Liver (tissue), 9 donors: Measurements from ENCODE around the gene ATG14. TPM values are rescaled to one million over a fixed set of nuclear protein-coding genes. Genes with fewer than 3 reads are reported as not detected.

Source experiments
- DNase-seq: peaks from one replicate; pipeline ENCODE4 v3.0.0-alpha.2; 2017; ENCODE audit warnings: low spot score
- H3K27ac ChIP-seq, 2 donors: one replicate each; pipeline ENCODE4 v1.7.0; 2013; ENCODE audit warnings: inconsistent platforms in 2 of 2, low read length in 2 of 2, control low read depth in 1 of 2, low read depth in 1 of 2, mild to moderate bottlenecking in 1 of 2
- H3K27me3 ChIP-seq, 4 donors: one replicate each; pipeline versions ENCODE4 v1.6.1 to v1.7.0; 2013; ENCODE audit warnings: low read length in 3 of 4, inconsistent platforms in 1 of 4, mild to moderate bottlenecking in 1 of 4, moderate library complexity in 1 of 4; ENCODE audit not compliant: control insufficient read depth in 4 of 4, insufficient read depth in 4 of 4
- H3K36me3 ChIP-seq, 4 donors: one replicate each; pipeline versions ENCODE4 v1.6.1 to v1.7.0; 2013; ENCODE audit warnings: low read length in 3 of 4, mild to moderate bottlenecking in 3 of 4, low read depth in 1 of 4, moderate library complexity in 1 of 4; ENCODE audit not compliant: control insufficient read depth in 4 of 4, insufficient read depth in 3 of 4
- H3K4me1 ChIP-seq, 4 donors: one replicate each; pipeline versions ENCODE4 v1.6.1 to v1.7.0; 2013; ENCODE audit warnings: low read length in 3 of 4, mild to moderate bottlenecking in 3 of 4, moderate library complexity in 1 of 4; ENCODE audit not compliant: control insufficient read depth in 4 of 4, insufficient read depth in 4 of 4
- H3K4me3 ChIP-seq, 3 donors: one replicate each; pipeline versions ENCODE4 v1.6.1 to v1.7.0; 2013; ENCODE audit warnings: low read length in 3 of 3, control low read depth in 1 of 3, low read depth in 1 of 3, mild to moderate bottlenecking in 1 of 3
- H3K9ac ChIP-seq, 2 donors: one replicate each; pipeline ENCODE4 v1.7.0; 2013; ENCODE audit warnings: low read length in 2 of 2, mild to moderate bottlenecking in 2 of 2, moderate library complexity in 2 of 2, control low read depth in 1 of 2, low read depth in 1 of 2
- H3K9me3 ChIP-seq, 4 donors: one replicate each; pipeline versions ENCODE4 v1.6.1 to v1.7.0; 2013; ENCODE audit warnings: low read length in 3 of 4; ENCODE audit not compliant: control insufficient read depth in 4 of 4
- EGR1 ChIP-seq, 2 donors: IDR thresholded peaks; 2 replicates each; pipeline ENCODE4 v1.6.1; 2016 to 2018; ENCODE audit warnings: antibody characterized with exemption in 2 of 2, low read depth in 2 of 2
- FOXA2 ChIP-seq: IDR thresholded peaks from 2 replicates; pipeline ENCODE4 v1.6.1; 2016; ENCODE audit warnings: antibody characterized with exemption
- GABPA ChIP-seq, 2 donors: IDR thresholded peaks in 1 of 2; conservative IDR thresholded peaks in 1 of 2; 2 replicates each; pipeline ENCODE4 v1.6.1; 2016; ENCODE audit warnings: antibody characterized with exemption in 2 of 2, mild to moderate bottlenecking in 1 of 2, moderate library complexity in 1 of 2
- HNF4A ChIP-seq, 2 donors: conservative IDR thresholded peaks; 2 replicates each; pipeline ENCODE4 v1.6.1; 2016; ENCODE audit warnings: antibody characterized with exemption in 2 of 2, mild to moderate bottlenecking in 2 of 2
- HNF4G ChIP-seq: IDR thresholded peaks from 2 replicates; pipeline ENCODE4 v1.6.1; 2016; ENCODE audit warnings: antibody characterized with exemption
- JUND ChIP-seq, 2 donors: IDR thresholded peaks; 2 replicates each; pipeline ENCODE4 v1.6.1; 2016; ENCODE audit warnings: antibody characterized with exemption in 2 of 2
- NR2F2 ChIP-seq: IDR thresholded peaks from 2 replicates; pipeline ENCODE4 v1.6.1; 2016; ENCODE audit warnings: antibody characterized with exemption
- RAD21 ChIP-seq, 2 donors: IDR thresholded peaks; 2 replicates each; pipeline ENCODE4 v1.6.1; 2016; ENCODE audit warnings: antibody characterized with exemption in 2 of 2, mild to moderate bottlenecking in 2 of 2
- RXRA ChIP-seq, 2 donors: IDR thresholded peaks; 2 replicates each; pipeline ENCODE4 v1.6.1; 2017 to 2018; ENCODE audit warnings: antibody characterized with exemption in 2 of 2, mild to moderate bottlenecking in 1 of 2
- SP1 ChIP-seq: IDR thresholded peaks from 2 replicates; pipeline ENCODE4 v1.6.1; 2018; ENCODE audit warnings: antibody characterized with exemption, mild to moderate bottlenecking
- TAF1 ChIP-seq: conservative IDR thresholded peaks from 2 replicates; pipeline ENCODE4 v1.6.1; 2016; ENCODE audit warnings: antibody characterized with exemption, mild to moderate bottlenecking
- YY1 ChIP-seq: IDR thresholded peaks from 2 replicates; pipeline ENCODE4 v1.6.1; 2016; ENCODE audit warnings: antibody characterized with exemption, mild to moderate bottlenecking
- WGBS: extraction: QIAGEN DNeasy Blood & Tissue Kit; methylation state at CpG from one replicate; pipeline ENCODE4 v1.1.7; 2013; 5-methylcytosine and 5-hydroxymethylcytosine counted together
- polyA plus RNA-seq, 2 donors: library from polyadenylated mRNA; stranded (reverse) in 1 of 2; unstranded in 1 of 2; fragments of 200-250 nt in 1 of 2; fragments of >200 nt in 1 of 2; fragmentation: Nextera tagmentation in 1 of 2; extraction: Ambion mirVana in 1 of 2; gene quantifications; one replicate each; pipeline versions ENCODE4 v1.2.1 to v1.2.3, GENCODE V29; 2013 to 2015
- total RNA-seq, 2 donors: library from RNA; depleted of rRNA; stranded (reverse); fragments of >200 nt; gene quantifications; one replicate each; pipeline ENCODE4 v1.2.3, GENCODE V29; 2014
- TF ChIP-seq, protein P1 (sequence below): IDR thresholded peaks from 2 replicates; pipeline ENCODE4 v1.6.1; 2016; ENCODE audit warnings: antibody characterized with exemption, mild to moderate bottlenecking
- TF ChIP-seq, protein P2 (sequence below): IDR thresholded peaks from 2 replicates; pipeline ENCODE4 v1.6.1; 2016; ENCODE audit warnings: antibody characterized with exemption
- TF ChIP-seq, protein P3 (sequence below): fragments of 150-350 bp; IDR thresholded peaks from 2 replicates; pipeline ENCODE4 v1.5.1; 2017; ENCODE audit warnings: improper control_type of control experiment, low read depth, low read length; ENCODE audit not compliant: missing input control
- TF ChIP-seq, protein P4 (sequence below): IDR thresholded peaks from 2 replicates; pipeline ENCODE4 v1.6.1; 2016; ENCODE audit warnings: antibody characterized with exemption
- TF ChIP-seq, protein P5 (sequence below): IDR thresholded peaks from 2 replicates; pipeline ENCODE4 v1.6.1; 2016; ENCODE audit warnings: antibody characterized with exemption
- donor health status: healthy.
- donor health status: healthy.
- donor health status: healthy.
- donor health status: healthy.
- donor health status: healthy.

ATG14 gene
- total and polyA plus RNA-seq, 4 donors, result 1.9 to 16.0 (median 4.4) TPM

DNA sequence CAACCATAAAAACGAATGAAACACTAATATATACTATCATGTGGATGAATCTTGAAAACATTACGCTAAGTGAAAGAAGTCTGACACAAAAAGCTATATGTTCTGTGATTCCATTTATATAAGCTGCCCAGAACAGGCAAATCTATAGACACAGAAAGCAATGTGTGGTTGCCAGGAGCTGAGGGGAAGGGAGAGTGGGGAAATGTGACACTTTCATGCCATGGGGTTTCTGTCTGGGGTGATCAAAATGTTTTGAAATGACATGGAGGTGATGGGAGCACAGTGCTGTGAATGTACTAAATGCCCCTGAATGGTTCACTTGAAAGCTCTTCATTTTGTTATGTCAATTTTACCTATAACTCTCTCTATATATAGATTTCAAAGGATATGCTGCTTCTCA, 30.1 kb downstream of the ATG14 start:
- H3K4me3 ChIP-seq, result no peak overlapping the region
- no peak for DNase-seq
- H3K27me3 ChIP-seq, result no peaks in the 10 kb centered on the region
- H3K27ac ChIP-seq, result no peak overlapping the region
- 90% methylated on average over 2 of the region's 2 CpGs for WGBS
- H3K36me3 ChIP-seq, result peaks cover 6 to 49% (median 38%) of the 10 kb centered on the region in 4 donors
- H3K4me1 ChIP-seq, result no peaks in the 10 kb centered on the region
- TF ChIP-seq, protein P1, sequence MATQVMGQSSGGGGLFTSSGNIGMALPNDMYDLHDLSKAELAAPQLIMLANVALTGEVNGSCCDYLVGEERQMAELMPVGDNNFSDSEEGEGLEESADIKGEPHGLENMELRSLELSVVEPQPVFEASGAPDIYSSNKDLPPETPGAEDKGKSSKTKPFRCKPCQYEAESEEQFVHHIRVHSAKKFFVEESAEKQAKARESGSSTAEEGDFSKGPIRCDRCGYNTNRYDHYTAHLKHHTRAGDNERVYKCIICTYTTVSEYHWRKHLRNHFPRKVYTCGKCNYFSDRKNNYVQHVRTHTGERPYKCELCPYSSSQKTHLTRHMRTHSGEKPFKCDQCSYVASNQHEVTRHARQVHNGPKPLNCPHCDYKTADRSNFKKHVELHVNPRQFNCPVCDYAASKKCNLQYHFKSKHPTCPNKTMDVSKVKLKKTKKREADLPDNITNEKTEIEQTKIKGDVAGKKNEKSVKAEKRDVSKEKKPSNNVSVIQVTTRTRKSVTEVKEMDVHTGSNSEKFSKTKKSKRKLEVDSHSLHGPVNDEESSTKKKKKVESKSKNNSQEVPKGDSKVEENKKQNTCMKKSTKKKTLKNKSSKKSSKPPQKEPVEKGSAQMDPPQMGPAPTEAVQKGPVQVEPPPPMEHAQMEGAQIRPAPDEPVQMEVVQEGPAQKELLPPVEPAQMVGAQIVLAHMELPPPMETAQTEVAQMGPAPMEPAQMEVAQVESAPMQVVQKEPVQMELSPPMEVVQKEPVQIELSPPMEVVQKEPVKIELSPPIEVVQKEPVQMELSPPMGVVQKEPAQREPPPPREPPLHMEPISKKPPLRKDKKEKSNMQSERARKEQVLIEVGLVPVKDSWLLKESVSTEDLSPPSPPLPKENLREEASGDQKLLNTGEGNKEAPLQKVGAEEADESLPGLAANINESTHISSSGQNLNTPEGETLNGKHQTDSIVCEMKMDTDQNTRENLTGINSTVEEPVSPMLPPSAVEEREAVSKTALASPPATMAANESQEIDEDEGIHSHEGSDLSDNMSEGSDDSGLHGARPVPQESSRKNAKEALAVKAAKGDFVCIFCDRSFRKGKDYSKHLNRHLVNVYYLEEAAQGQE, result no peak
- no peak for TF ChIP-seq RAD21 (IDR thresholded peaks at IDR 0.05)
- TF ChIP-seq HNF4G, result no peak
- no peak for TF ChIP-seq EGR1 (IDR thresholded peaks at IDR 0.05; ENCODE audit: low read depth in 2 of 2)
- TF ChIP-seq RXRA (IDR thresholded peaks at IDR 0.05), result no peak
- TF ChIP-seq, protein P2, sequence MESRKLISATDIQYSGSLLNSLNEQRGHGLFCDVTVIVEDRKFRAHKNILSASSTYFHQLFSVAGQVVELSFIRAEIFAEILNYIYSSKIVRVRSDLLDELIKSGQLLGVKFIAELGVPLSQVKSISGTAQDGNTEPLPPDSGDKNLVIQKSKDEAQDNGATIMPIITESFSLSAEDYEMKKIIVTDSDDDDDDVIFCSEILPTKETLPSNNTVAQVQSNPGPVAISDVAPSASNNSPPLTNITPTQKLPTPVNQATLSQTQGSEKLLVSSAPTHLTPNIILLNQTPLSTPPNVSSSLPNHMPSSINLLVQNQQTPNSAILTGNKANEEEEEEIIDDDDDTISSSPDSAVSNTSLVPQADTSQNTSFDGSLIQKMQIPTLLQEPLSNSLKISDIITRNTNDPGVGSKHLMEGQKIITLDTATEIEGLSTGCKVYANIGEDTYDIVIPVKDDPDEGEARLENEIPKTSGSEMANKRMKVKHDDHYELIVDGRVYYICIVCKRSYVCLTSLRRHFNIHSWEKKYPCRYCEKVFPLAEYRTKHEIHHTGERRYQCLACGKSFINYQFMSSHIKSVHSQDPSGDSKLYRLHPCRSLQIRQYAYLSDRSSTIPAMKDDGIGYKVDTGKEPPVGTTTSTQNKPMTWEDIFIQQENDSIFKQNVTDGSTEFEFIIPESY, result no peak
- TF ChIP-seq, protein P3, sequence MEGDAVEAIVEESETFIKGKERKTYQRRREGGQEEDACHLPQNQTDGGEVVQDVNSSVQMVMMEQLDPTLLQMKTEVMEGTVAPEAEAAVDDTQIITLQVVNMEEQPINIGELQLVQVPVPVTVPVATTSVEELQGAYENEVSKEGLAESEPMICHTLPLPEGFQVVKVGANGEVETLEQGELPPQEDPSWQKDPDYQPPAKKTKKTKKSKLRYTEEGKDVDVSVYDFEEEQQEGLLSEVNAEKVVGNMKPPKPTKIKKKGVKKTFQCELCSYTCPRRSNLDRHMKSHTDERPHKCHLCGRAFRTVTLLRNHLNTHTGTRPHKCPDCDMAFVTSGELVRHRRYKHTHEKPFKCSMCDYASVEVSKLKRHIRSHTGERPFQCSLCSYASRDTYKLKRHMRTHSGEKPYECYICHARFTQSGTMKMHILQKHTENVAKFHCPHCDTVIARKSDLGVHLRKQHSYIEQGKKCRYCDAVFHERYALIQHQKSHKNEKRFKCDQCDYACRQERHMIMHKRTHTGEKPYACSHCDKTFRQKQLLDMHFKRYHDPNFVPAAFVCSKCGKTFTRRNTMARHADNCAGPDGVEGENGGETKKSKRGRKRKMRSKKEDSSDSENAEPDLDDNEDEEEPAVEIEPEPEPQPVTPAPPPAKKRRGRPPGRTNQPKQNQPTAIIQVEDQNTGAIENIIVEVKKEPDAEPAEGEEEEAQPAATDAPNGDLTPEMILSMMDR, result no peak
- no peak for TF ChIP-seq TAF1
- no peak for TF ChIP-seq GABPA (IDR thresholded peaks at IDR 0.05 in 1 of 2, conservative IDR thresholded peaks at IDR 0.05 in 1 of 2)
- TF ChIP-seq, protein P4, sequence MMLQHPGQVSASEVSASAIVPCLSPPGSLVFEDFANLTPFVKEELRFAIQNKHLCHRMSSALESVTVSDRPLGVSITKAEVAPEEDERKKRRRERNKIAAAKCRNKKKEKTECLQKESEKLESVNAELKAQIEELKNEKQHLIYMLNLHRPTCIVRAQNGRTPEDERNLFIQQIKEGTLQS, result no peak
- TF ChIP-seq, protein P5, sequence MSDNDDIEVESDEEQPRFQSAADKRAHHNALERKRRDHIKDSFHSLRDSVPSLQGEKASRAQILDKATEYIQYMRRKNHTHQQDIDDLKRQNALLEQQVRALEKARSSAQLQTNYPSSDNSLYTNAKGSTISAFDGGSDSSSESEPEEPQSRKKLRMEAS, result no peak
- TF ChIP-seq YY1, result no peak
- no peak for TF ChIP-seq SP1
- no peak for TF ChIP-seq JUND (IDR thresholded peaks at IDR 0.05)
- TF ChIP-seq FOXA2, result no peak
- no peak for TF ChIP-seq HNF4A (conservative IDR thresholded peaks at IDR 0.05)
- TF ChIP-seq NR2F2, result no peak
- no peaks in the 10 kb centered on the region for H3K9me3 ChIP-seq
- H3K9ac ChIP-seq, result no peak overlapping the region

DNA sequence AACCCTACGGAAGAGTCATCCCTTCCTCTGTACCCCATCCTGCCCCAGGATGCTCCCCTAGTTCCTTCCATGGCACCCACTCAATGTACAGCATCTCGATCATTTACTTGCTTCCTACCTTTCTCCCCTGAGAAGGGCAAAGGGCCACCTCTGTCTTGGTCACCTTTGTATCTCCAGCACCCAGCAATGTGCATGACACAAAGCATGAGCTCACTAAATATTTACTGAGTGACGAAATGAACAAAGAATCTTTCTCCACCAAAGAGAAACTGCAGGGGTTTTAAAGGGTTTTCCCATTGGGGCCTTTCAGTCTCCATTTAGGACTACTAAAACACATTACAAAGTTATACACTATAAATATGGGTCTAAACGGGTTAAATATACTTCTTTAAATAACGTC, 30.6 kb downstream of the ATG14 start:
- no peak overlapping the region for H3K4me3 ChIP-seq
- TF ChIP-seq TAF1, result no peak
- TF ChIP-seq SP1, result peak; percentile 6
- peak; percentile 23 to 30 for TF ChIP-seq HNF4A (conservative IDR thresholded peaks at IDR 0.05)
- TF ChIP-seq, protein P4, result peak; percentile 25
- no peak for DNase-seq
- H3K27ac ChIP-seq, result no peak overlapping the region
- H3K9ac ChIP-seq, result no peak overlapping the region
- 77% methylated on average over 5 of the region's 5 CpGs for WGBS
- H3K9me3 ChIP-seq, result no peaks in the 10 kb centered on the region
- no peaks in the 10 kb centered on the region for H3K27me3 ChIP-seq
- peaks cover 6 to 51% (median 41%) of the 10 kb centered on the region in 4 donors for H3K36me3 ChIP-seq
- no peaks in the 10 kb centered on the region for H3K4me1 ChIP-seq
